SK-N-SH (cell line): ENCODE measurements around the gene CACNA2D3. TPM values are rescaled to one million over a fixed set of nuclear protein-coding genes. Genes with fewer than 3 reads are reported as not detected.

Source experiments
- CTCF ChIA-PET: fragments of 300-600, 350-600 bp; formaldehyde crosslinking; extraction: SDS; loops from one replicate; lab custom pipeline; 2021; lab: Yijun Ruan, JAX
- POLR2A ChIA-PET: fragments of 350-600 bp; sonication (Branson Sonifier 250); formaldehyde crosslinking; extraction: SDS; loops from one replicate; lab custom pipeline; 2020; ENCODE audit warnings: antibody characterized with exemption, inconsistent platforms; lab: Yijun Ruan, JAX
- DNase-seq: peaks from one replicate; pipeline ENCODE4 v3.0.0; 2012
- H2AFZ ChIP-seq: fragments of 200-600 bp; sonication (generic); 2 replicates; pipeline ENCODE4 v1.8.1; 2016; ENCODE audit warnings: antibody characterized with exemption, mild to moderate bottlenecking, low read depth
- H3F3A ChIP-seq: fragments of 200-600 bp; sonication (generic); replicated peaks from 2 replicates; pipeline ENCODE3; 2016; ENCODE audit warnings: antibody characterized with exemption, mild to moderate bottlenecking; ENCODE audit not compliant: insufficient read depth
- H3K27ac ChIP-seq, 2 experiments: fragments of 200-500 bp in 1 of 2; fragments of 200-600 bp in 1 of 2; sonication (Bioruptor generic) in 1 of 2; sonication (generic), shearing (Covaris generic) in 1 of 2; 2 replicates each; pipeline versions ENCODE4 v1.5.1 to v1.6.1; 2014 to 2016; ENCODE audit warnings: low read depth in 2 of 2, inconsistent platforms in 1 of 2, low read length in 1 of 2, mild to moderate bottlenecking in 1 of 2, mixed read lengths in 1 of 2
- H3K27me3 ChIP-seq: fragments of 200-600 bp; sonication (generic), shearing (Covaris generic); 2 replicates; pipeline ENCODE4 v1.6.1; 2016; ENCODE audit warnings: mixed run types; ENCODE audit not compliant: insufficient read depth
- H3K36me3 ChIP-seq, 2 experiments: fragments of 200-500 bp in 1 of 2; fragments of 200-600 bp in 1 of 2; sonication (Bioruptor generic) in 1 of 2; sonication (generic) in 1 of 2; replicated peaks in 1 of 2; 2 replicates each; pipeline versions ENCODE3 to v1.5.1; 2014 to 2016; ENCODE audit warnings: low read length in 1 of 2, mild to moderate bottlenecking in 1 of 2; ENCODE audit not compliant: insufficient read depth in 2 of 2, control insufficient read depth in 1 of 2
- H3K4me1 ChIP-seq, 2 experiments: fragments of 200-500 bp in 1 of 2; fragments of 200-600 bp in 1 of 2; sonication (Bioruptor generic) in 1 of 2; sonication (generic), shearing (Covaris generic) in 1 of 2; 2 replicates each; pipeline versions ENCODE4 v1.5.1 to v1.6.1; 2014 to 2016; ENCODE audit warnings: low read depth in 1 of 2, low read length in 1 of 2, mixed run types in 1 of 2; ENCODE audit not compliant: insufficient read depth in 2 of 2, control insufficient read depth in 1 of 2
- H3K4me2 ChIP-seq: fragments of 200-600 bp; sonication (generic), shearing (Covaris generic); 2 replicates; pipeline ENCODE4 v1.6.1; 2017; ENCODE audit warnings: mixed run types
- H3K4me3 ChIP-seq, 2 experiments: fragments of 200-500 bp in 1 of 2; fragments of 200-600 bp in 1 of 2; sonication (Bioruptor generic) in 1 of 2; sonication (generic), shearing (Covaris generic) in 1 of 2; 2 replicates each; pipeline versions ENCODE4 v1.5.1 to v1.8.1; 2014 to 2016; ENCODE audit warnings: low read depth in 2 of 2, inconsistent platforms in 1 of 2, low read length in 1 of 2, mild to moderate bottlenecking in 1 of 2, mixed read lengths in 1 of 2, moderate library complexity in 1 of 2
- H3K79me2 ChIP-seq: fragments of 200-600 bp; sonication (generic); 2 replicates; pipeline ENCODE4 v1.8.1; 2017; ENCODE audit warnings: mild to moderate bottlenecking; ENCODE audit not compliant: insufficient read depth
- H3K9ac ChIP-seq: fragments of 200-600 bp; sonication (generic); 2 replicates; pipeline ENCODE4 v1.6.1; 2017; ENCODE audit warnings: mixed run types
- H3K9me2 ChIP-seq: fragments of 200-600 bp; sonication (generic); 2 replicates; pipeline ENCODE4 v1.6.1; 2017; ENCODE audit warnings: mixed run types
- H3K9me3 ChIP-seq: fragments of 200-600 bp; sonication (generic); 2 replicates; pipeline ENCODE4 v1.6.1; 2017; ENCODE audit warnings: mixed run types, mild to moderate bottlenecking, moderate library complexity
- H4K20me1 ChIP-seq: fragments of 200-600 bp; sonication (generic); 2 replicates; pipeline ENCODE4 v1.6.1; 2017; ENCODE audit warnings: mild to moderate bottlenecking, mixed run types; ENCODE audit not compliant: insufficient read depth
- CHD2 ChIP-seq: fragments of 150-350 bp; IDR thresholded peaks from 2 replicates; pipeline ENCODE4 v1.6.1; 2018; ENCODE audit warnings: low read length; ENCODE audit not compliant: partially characterized antibody
- ELF1 ChIP-seq: IDR thresholded peaks from 2 replicates; pipeline ENCODE4 v1.4.0; 2012
- EP300 ChIP-seq, 2 experiments: IDR thresholded peaks; 2 replicates each; pipeline versions ENCODE4 v1.4.0 to v1.6.1; 2012; ENCODE audit warnings: borderline replicate concordance in 1 of 2, low read depth in 1 of 2, low read length in 1 of 2
- EZH2phosphoT487 ChIP-seq: fragments of 200-600 bp; sonication (generic); IDR thresholded peaks from 2 replicates; pipeline ENCODE4 v1.6.1; 2017; ENCODE audit warnings: low read depth, mixed run types, mild to moderate bottlenecking, antibody characterized with exemption, moderate library complexity, borderline replicate concordance
- FOXJ3 ChIP-seq: sonication (generic); formaldehyde crosslinking; IDR thresholded peaks from 2 replicates; pipeline ENCODE4 v1.5.1; 2020; ENCODE audit warnings: mild to moderate bottlenecking, missing genetic modification reagents
- FOXM1 ChIP-seq: IDR thresholded peaks from 2 replicates; pipeline ENCODE4 v1.4.0; 2012; ENCODE audit warnings: low read depth, mild to moderate bottlenecking
- GABPA ChIP-seq: IDR thresholded peaks from 2 replicates; pipeline ENCODE4 v1.4.0; 2012; ENCODE audit warnings: low read depth, mild to moderate bottlenecking
- GATA2 ChIP-seq: sonication (generic); formaldehyde crosslinking; IDR thresholded peaks from 2 replicates; pipeline ENCODE4 v1.5.0; 2020; ENCODE audit warnings: mild to moderate bottlenecking, missing genetic modification reagents
- IRF3 ChIP-seq: fragments of 150-350 bp; IDR thresholded peaks from 2 replicates; pipeline ENCODE4 v1.6.1; 2016; ENCODE audit warnings: mild to moderate bottlenecking, low read depth, low read length
- MAX ChIP-seq: IDR thresholded peaks from 2 replicates; pipeline ENCODE4 v1.4.0; 2012; ENCODE audit warnings: low read depth
- MEF2A ChIP-seq: IDR thresholded peaks from 2 replicates; pipeline ENCODE4 v1.4.0; 2012; ENCODE audit warnings: low read depth, borderline replicate concordance
- MXI1 ChIP-seq: IDR thresholded peaks from 2 replicates; pipeline ENCODE4 v1.6.1; 2012; ENCODE audit warnings: mild to moderate bottlenecking, low read depth, low read length, improper control_type of control experiment
- NFIC ChIP-seq: IDR thresholded peaks from 2 replicates; pipeline ENCODE4 v1.4.0; 2012; ENCODE audit warnings: borderline replicate concordance
- NRF1 ChIP-seq: IDR thresholded peaks from 2 replicates; pipeline ENCODE4 v1.6.1; 2012; ENCODE audit warnings: low read depth, mild to moderate bottlenecking, low read length
- RCOR1 ChIP-seq: fragments of 150-350 bp; IDR thresholded peaks from 2 replicates; pipeline ENCODE4 v1.6.1; 2017; ENCODE audit warnings: antibody characterized with exemption, low read length
- RFX5 ChIP-seq: IDR thresholded peaks from 2 replicates; pipeline ENCODE4 v1.6.1; 2012; ENCODE audit warnings: mild to moderate bottlenecking, improper control_type of control experiment, low read length
- RXRA ChIP-seq: IDR thresholded peaks from 2 replicates; pipeline ENCODE4 v1.4.0; 2012; ENCODE audit warnings: low read depth, mild to moderate bottlenecking, borderline replicate concordance
- TAF1 ChIP-seq: IDR thresholded peaks from 2 replicates; pipeline ENCODE4 v1.6.1; 2012; ENCODE audit warnings: low read depth, mild to moderate bottlenecking, low read length, moderate library complexity, borderline replicate concordance
- TEAD4 ChIP-seq: IDR thresholded peaks from 2 replicates; pipeline ENCODE4 v1.4.0; 2012; ENCODE audit warnings: mild to moderate bottlenecking, borderline replicate concordance; ENCODE audit not compliant: insufficient read depth
- WGBS: methylation state at CpG from one replicate; pipeline ENCODE4 v1.1.6; 2017; ENCODE audit warnings: low lambda C conversion rate; 5-methylcytosine and 5-hydroxymethylcytosine counted together
- polyA plus RNA-seq, 3 experiments: library from polyadenylated mRNA; depleted of rRNA; stranded (reverse); fragments of >200 nt; gene quantifications; 2 replicates each; pipeline ENCODE4 v1.2.3, GENCODE V29; 2012

The CACNA2D3 gene
- polyA plus RNA-seq, 1 of the 3 experiments (the other 2 are of a cell fraction): 0.15 TPM

- Histone ChIP-seq H3K4me3 (no peak overlapping the region), H3K9me3 (no peaks in the 10 kb centered on the region), H3K4me1 (no peaks in the 10 kb centered on the region), H3K79me2 (no peaks in the 10 kb centered on the region), H3K4me2 (no peak overlapping the region), H2AFZ (no peak overlapping the region), H3K27ac (no peak overlapping the region), H3K9me2 (no peaks in the 10 kb centered on the region), H3K27me3 (no peaks in the 10 kb centered on the region), H4K20me1 (no peaks in the 10 kb centered on the region), H3K9ac (no peak overlapping the region), H3K36me3 (no peaks in the 10 kb centered on the region), H3F3A (no peaks in the 10 kb centered on the region)
- TF ChIP-seq CHD2 (no peak), MXI1 (no peak), FOXM1 (no peak), NRF1 (no peak), MEF2A (no peak), GABPA (no peak), RFX5 (no peak), EZH2phosphoT487 (no peak), NFIC (no peak), MAX (no peak), TEAD4 (no peak), GATA2 (CRISPR knock-in tag) (no peak)
- peak; percentile 3 for DNase-seq
- ChIA-PET POLR2A (no interaction called here), CTCF (interaction anchor here (1.1 to 1.4 kb wide), 3 partner anchors 13 to 246 kb away, joined by 4 read pairs; no protein-coding TSS in a partner anchor)
- no CpG with 5 or more reads among the region's 7 CpGs for WGBS
Observed at GRCh38 chr3:54393150-54393549, 270.8 kb downstream of the CACNA2D3 start.

- no peak for DNase-seq
- Histone ChIP-seq H3K4me3 (no peak overlapping the region), H3K36me3 (no peaks in the 10 kb centered on the region), H3K9me3 (peaks cover 3% of the 10 kb centered on the region; the same call in 1 of the 2 replicates), H2AFZ (no peak overlapping the region), H3F3A (no peaks in the 10 kb centered on the region), H3K4me1 (no peaks in the 10 kb centered on the region), H3K9me2 (no peaks in the 10 kb centered on the region), H3K79me2 (no peaks in the 10 kb centered on the region), H4K20me1 (no peaks in the 10 kb centered on the region), H3K4me2 (no peak overlapping the region), H3K27me3 (no peaks in the 10 kb centered on the region), H3K9ac (no peak overlapping the region), H3K27ac (no peak overlapping the region)
- 12% methylated on average over 2 of the region's 2 CpGs for WGBS
- ChIA-PET POLR2A (no interaction called here), CTCF (interaction anchor here (0.6 to 1.5 kb wide), 3 partner anchors 20 to 445 kb away, joined by 3 read pairs; no protein-coding TSS in a partner anchor)
- no peak for TF ChIP-seq CHD2
- TF ChIP-seq MAX: no peak
- no peak for TF ChIP-seq RCOR1
- TF ChIP-seq ELF1: no peak
- no peak for TF ChIP-seq EP300 (IDR thresholded peaks at IDR 0.05; ENCODE audit: borderline replicate concordance in 1 of 2, low read depth in 1 of 2, low read length in 1 of 2)
- TF ChIP-seq RXRA: no peak
- no peak for TF ChIP-seq NFIC
- TF ChIP-seq MEF2A: no peak
- TF ChIP-seq TAF1: no peak
- no peak for TF ChIP-seq NRF1
- no peak for TF ChIP-seq GABPA
- no peak for TF ChIP-seq FOXJ3 (CRISPR knock-in tag)
- TF ChIP-seq IRF3: no peak
- TF ChIP-seq RFX5: no peak
Observed at GRCh38 chr3:54408328-54408727, 286.0 kb downstream of the CACNA2D3 start.
